HL-60/S4 (cell line): ENCODE measurements around the gene CREB5.

Source experiments
- in situ Hi-C: fragments of 300-500 bp; cut with MboI; formaldehyde crosslinking; loops from 2 replicates; pipeline ENCODE4 v1.14.3; 2022; ENCODE audit warnings: low sequenced_read_pairs

CREB5 gene

DNA sequence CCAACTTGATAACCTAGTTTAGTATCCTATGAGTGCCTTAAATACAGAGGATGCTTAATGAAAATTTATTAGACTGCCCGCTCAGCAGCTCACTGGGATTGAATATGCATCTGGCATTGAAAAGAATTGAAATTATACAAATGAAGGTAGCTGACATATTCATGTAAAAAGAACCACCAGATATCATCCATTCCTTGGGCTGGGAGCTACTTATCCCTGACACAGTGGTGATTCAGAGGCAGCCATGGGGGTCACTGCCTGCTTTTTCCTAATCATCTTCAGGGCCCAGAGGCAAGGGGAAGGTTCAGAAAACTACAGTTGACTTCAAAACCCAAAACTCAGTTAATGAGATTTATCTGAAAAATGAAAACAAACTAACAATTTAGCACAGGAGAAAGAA is 424.9 kb downstream of the CREB5 start:
- in situ Hi-C loops = no loop called here

DNA sequence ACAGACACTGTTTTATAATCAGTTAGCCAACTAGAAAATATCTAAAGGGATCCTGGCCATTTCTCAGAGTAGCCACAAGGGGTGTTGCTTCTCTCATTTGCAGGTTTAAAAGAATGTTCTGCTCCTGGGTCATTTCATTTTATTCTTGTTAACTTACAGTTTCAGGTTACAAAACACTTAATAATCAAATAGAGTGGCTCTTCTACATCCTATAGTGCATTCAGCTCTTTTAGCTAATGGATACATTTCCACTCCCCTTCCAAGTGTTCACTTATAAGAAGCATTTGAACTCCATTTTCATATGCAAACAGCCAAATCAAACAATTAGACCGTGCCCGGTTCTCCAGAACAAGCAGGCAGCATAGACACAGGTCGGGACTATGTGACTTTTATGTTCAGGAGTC is 428.3 kb downstream of the CREB5 start:
- in situ Hi-C loops = no loop called here

DNA sequence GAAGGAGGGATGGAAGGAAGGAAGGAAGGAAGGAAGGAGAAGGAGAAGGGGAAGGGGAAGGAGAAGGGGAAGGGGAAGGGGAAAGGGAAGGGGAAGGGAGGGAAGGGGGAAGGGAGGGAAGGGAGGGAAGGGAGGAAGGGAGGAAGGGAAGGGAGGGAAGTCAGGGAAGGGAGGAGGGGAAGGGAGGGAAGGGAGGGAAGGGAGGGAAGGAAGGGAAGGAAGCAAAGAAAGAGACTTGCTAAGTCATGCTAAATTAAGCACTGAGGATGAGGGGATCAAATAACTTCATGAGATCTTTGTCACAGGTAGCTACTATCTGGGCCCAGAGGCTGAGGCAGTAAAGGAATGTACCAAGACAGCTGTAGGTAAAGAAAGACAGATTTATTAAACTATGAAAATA is 429.4 kb downstream of the CREB5 start:
- in situ Hi-C loops = no loop called here

DNA sequence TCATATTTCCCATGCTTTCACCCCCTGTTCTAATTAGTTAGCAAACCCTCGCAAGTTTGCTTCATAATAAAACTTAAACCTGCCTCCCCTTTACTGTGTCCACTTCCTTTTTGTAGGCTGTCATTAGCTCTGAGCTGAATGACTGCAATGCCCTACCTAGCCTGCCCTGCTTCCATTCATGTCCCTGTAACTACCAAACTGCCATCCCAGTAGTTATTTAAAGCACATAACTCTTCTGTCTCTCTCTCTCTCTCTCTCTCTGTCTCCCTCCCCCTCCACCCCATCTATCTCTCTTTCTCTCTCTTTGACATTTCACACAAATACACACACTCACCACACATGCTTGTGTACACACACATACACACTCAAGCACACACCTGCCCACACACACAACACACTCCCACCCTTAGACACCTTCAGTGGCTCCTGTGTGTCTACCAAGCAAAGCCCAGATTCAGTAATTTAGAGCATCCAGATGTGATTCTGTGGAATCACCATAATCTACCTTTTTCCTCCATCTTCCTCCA is 430.5 kb downstream of the CREB5 start:
- in situ Hi-C loops = no loop called here

DNA sequence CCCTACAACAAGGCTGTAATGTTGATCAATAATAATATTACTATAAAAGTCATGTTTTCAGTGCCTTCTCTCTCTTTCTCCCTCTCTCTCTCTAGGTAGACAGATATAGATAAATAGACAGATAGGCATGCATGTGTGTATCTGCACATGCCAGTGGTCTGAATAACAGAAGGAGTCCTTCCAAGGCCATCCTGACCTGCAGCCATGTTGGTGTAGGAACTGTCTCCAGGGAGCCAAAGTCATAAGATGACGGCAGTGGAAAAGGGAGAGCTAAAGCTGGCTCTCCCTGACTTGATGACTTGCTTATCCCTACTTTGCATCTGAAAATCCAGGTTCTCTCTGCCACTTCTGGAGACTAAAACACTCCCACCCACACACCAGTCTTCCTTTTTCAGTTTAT is 432.8 kb downstream of the CREB5 start:
- in situ Hi-C loops = no loop called here

DNA sequence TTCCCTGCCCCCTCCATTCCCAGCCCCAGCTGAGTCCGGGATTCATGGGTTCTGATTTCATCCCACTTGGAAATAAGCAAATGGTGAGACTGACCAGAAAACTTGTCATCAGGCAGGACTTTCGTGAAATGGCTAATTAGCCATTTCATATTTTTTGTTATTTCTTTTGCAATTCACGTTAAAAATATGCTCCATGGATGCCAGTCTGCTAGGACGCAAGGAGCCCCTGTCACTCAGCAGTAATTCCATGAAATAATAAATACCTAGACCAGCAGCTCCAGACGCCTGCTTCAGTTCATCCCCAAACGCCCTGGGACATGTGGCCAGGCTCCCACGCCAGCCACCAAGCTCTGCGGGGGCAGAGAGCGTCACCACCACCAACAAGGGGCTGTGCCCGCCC is 434.9 kb downstream of the CREB5 start:
- in situ Hi-C loops = no loop called here

DNA sequence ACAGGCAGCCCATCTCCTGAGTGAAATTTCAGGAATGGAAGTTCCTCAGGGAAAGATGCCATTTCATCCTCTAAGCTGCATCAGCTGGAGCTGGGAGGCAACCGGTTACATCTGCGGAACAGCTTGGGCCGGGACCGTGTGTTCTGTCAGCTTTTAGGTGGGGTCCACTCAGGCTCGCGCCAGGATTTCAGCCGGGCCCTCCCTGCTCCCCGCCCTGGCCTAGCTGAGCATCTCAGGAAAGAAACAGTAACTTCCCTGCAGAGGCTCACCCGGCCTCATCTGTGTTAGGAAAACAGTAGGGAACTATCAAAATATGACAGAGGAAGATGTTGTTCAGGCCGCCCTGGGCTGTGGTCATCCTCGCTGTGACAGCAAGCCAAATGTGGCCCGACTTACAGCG is 435.4 kb downstream of the CREB5 start:
- in situ Hi-C loops = no loop called here

DNA sequence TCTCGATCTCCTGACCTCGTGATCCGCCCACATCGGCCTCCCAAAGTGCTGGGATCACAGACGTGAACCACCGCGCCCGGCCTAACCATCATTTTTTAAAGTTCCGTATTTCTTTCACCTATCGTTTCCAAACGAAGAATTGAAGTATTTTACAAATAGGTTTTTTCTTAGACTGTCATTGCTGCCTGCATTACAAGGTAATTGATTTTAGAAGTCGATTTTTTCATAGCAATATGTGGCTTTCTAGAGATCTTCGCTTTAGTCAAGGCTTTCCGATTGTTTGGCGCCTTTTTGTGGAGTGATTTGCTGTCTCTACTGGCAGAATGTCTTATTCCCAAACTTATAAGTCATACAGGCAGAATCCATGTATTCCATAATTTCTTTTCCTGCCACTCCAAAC is 436.6 kb downstream of the CREB5 start:
- in situ Hi-C loops = no loop called here

DNA sequence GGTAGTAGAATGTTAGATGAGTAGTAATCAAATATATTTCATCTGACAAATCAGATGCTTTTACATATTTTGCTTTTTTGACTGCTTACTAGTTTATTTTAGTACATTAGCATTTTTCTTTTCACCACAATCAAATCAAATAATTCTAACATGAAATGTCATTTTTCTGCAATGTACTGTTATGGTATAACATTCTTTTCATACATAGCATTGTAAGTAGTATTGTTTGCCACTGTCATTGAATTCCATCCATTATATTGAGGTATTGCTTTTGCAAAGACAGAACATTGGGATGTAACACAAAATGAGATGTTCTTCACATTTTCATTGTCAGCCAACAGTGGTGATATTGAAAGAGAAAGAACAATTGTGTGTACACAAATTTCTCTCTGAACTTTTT is 438.4 kb downstream of the CREB5 start:
- in situ Hi-C loops = no loop called here

DNA sequence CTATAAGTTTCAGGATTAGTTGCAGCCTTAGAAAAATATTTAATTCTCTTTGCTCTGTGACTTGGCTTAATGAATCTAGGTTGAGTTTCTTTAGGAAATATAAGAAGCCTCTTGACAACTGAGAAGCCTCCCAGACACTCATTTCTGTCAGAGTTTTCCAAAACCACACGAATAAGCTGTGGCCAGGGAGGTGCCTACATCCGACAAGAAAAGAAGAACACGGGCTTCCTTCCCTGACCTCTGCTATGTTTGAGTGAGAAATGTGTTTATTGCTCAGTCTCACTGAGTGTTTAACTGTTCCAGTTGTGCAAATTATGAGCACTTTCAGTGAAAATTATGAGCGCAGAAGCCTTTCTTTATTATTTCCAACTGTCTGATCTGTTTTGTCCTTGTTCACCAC is 440.8 kb downstream of the CREB5 start:
- in situ Hi-C loops = no loop called here

DNA sequence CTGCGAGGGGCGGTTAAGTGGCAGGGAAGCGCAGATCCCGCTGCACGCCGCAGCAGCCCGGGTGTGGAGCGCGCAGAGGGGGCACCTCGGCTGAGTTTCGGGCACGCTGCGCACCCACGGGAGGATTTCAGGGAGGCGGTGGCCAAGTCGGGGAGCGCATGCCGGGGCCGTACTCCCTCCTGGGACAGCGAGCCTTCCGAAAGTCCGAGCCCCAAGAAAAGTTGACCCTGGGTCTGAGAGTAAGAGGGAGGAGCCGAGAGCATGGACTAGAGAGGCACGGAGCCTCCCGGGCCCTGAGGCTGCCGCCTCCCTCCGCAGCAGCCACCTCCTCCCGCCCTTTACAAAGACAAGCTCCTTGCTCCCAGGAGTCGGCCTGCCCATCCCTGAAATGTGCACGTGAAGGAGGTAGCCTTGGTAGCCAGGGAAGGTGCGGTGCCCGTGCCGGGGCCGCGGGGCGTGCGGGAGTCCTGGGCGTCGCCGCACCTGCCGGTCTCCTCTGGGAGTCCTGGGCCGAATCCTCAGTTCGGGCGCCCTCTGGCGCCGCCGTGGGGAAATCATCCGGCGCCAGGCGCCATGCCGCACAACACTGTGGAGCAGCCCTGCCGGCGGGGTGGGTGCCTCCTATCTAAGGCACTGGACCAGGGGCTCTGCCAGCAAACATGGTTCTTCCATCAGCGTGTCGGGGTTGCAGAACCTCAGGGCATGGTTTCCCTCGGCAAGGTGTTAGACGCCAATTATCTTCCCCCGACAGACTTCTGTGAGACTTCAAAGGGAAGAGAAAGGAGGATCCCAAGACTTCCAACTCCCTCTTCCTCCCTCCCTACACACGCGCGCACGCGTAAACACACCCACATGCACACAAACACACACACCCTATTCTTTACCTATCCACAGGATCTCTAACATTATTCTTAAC is 441.8 kb downstream of the CREB5 start:
- in situ Hi-C loops = no loop called here

DNA sequence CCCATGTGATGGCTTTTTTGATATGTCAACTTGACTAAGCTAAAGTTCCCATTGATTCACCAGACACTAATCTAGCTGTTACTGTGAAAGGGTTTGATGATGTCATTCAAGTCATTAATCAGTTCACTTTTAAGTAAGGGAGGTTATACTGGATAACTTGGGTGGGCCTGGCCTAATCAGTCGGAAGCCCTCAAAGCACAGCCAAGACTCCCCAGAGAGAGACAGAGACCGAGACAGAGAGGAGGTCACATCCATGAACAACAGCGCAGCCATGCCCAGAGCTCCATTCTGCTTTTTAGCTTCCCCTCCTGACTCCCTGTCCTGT is 442.4 kb downstream of the CREB5 start:
- in situ Hi-C loops = no loop called here

DNA sequence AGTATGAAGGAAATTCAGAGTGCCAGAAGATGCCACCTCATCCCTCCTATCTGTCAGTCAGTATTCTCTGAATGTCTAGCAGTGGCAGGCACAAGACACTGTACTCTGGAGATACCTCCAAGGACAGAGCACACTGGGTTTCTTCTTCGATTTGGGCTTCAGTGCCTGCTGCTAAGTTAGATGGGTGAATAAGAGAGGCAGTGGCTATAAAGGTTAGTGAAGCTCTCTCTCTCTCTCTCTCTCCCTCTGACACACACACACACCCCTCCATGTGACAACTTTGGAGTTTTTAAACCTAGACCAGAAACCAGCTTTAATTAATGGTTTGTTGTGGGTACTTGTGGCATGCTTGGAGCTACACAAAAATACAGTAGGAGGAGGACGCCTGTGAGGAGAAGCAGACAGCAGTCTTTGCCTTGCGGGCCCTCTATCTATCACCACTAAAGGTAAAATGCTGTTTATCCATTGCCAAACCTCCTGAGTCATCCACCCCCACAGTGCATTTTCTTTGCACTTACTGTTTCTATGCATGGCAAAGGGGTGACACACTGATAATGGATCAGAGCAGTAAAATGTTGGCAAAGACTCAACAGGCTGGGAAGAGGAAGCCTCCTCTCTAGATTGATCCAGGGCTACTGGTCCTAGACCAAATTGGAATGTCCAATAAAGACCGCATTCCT is 443.4 kb downstream of the CREB5 start:
- in situ Hi-C loops = no loop called here

DNA sequence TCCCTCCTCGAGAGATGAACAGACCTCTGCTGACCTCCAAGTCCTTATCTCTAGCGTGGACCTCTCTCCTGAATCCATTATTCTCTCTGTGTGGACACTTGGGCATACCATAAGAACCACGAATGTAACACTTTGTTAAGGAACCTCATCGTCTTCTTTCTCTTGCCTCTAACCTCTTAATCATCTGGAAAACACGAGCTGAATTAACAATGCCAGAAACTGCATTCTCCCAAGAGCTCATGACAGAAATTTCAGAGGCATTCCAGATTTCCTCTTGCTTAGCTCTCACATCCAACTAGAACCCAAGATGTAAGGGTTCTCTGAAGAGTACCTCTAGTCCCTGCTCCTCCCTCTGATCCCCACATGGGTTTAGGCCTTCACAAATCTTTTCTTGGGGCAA is 444.3 kb downstream of the CREB5 start:
- in situ Hi-C loops = no loop called here

DNA sequence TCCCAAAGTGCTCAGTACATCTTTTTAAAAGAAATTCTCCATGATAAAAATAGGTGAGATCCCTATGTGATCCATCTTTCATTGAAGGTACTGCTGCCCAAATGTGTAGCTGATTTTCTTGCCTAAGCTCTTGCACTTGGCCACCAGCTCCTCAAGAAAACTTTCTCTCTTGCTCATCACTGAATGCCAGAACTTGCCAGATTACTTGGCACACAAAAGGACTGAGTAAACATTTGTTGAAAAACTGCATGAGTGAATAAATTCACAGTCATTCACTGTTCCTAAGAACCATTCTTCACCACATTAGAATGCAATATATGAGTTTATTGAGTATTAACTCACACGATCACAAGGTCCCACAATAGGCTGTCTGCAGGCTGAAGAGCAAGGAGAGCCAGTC is 445.9 kb downstream of the CREB5 start:
- in situ Hi-C loops = no loop called here

DNA sequence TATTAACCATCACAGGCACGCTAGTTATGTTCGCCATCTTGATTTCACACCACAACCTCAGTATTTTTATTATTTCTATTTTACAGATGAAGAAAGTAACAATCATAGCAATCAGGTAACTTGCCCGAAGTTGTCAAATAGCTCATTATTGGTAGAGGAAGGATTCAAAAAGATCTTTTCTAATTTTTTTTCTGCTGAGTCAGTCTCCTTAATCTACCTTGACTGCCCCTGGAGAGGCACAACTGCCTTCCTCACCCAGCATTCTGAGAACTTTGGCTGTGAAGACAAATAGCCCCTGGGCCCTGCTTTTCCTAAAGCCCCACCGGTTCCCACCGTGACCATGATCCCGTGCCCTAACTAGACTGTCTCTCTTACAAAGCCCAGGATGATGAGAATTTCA is 446.6 kb downstream of the CREB5 start:
- in situ Hi-C loops = no loop called here

DNA sequence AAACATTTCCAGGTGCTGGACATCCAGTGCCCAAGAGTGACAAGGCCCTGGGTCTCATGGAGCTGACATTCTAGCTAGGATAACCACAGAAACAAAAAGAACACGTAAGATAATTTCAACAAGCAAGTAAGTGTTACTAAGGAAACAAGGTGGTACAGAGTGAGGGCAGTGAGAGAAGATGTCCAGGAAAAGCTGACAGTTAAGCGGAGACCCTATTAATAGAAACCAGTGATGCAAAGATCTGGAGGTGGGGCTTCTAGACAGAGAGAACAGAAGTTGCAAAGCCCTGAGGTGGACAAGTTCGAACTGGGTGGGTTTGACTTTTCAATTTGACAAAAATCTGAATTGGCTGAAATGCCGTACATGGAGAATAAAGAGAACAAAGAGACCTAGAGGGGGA is 449.5 kb downstream of the CREB5 start:
- in situ Hi-C loops = no loop called here

DNA sequence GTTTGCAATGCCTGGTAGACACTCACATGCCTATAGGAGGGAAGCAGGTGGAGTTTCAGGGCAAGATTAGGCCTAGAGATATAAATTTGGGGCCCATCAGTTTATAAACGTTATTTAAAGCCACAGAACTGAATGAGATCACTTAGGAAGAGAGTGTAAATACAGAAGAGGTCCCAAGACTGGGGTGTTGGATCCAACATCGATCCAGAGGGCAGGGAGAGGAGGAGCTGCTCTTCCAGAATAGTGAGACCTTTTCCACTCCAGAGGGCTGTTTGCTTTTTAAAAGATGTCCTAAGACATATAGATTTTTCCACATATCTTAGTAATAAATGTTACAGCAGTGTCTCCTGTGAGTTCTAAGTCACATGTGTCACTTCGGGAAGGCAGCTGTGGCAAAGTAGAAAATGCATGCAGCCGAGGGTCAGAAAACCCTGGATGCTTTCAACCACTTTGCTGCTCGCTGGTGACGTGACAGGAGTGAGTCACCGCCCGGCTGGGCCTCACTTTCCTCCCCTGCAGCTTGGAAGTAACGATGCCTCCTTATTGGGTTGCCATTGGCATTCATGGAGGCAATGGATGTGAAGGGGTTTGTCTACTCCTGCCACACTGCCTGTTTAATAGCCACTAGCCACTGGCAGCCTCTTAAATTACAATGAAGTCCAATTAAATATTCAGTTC is 450.4 kb downstream of the CREB5 start:
- in situ Hi-C loops = no loop called here

DNA sequence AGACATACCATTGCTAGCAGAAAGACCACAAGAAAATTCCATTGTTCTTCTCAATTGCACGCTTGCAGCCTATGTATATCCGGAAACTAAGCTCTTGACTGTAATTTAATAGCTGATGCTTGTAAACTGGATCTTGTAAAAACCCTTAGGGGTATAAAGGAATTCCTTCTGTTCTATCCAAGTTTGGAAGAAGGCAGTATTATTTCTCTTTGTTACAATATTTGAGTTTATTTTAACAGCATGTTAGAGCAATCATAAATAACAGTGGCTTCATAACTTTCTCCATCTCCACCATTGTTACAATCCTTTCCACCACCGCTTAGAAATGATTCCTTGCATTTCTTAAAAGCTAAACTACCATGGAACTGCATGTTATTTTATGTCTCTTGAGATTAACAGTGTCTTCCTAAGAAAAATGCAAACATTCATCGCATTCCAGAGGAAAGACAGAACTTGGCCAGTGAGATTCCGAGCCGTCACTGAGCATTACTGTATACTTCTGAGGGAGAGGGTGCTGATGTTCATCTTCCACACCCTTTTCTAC is 453.4 kb downstream of the CREB5 start:
- in situ Hi-C loops = no loop called here

DNA sequence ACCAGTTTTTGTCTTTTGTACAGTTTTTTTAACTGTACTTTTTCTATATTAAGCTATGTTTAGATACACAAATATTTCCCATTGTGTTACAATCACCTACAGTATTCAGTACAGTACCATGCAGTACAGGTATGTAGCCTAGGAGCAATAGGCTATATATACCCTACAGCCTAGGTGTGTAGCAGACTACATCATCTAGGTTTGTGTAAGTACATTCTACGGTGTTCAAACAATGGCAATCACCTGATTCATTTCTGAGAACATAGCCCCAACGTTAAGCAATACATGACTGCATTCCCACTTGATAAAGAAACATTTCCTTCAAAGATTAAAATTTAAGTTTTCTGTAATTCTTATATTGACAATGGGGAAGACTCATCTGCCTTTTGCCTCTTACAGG is 456.4 kb downstream of the CREB5 start:
- in situ Hi-C loops = no loop called here

DNA sequence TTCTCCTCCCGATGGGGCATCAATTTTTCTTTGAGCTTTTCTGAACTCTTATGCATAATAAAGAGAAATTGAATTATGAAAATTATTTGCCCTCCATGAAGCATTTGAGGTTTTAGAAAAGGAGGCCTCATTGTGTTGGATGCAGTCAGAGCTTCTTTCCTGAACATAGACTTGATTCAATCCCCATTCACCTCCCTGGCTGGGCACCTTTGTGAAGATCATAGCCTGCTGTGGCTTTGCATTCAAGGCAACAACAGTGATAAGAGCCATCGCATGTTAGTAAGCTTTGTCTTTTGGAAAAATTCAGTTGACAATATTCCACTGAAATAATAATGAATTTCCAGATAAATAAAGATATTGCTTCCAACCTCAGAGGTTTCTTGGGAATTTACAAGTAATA is 458.8 kb downstream of the CREB5 start:
- in situ Hi-C loops = no loop called here

DNA sequence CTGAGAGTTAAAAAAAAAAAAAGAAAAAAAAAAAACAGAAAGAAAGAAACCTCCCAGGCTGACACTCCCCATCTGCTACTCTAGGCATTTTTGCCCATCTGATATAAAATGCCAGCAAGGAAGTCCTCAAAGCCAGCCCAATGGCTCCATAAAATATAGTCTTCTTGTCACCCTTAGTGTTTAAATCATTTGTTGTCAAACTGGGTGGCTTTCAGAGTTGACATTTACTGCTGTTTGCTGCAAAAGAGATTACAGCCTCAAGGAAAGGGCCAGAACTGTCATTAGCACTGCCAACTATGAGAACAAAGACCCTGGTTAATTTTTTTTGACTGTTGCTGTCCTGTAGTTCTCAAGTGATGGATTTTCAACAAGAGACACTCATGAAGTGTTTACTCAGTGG is 459.3 kb downstream of the CREB5 start:
- in situ Hi-C loops = no loop called here
